K562 (cell line): ENCODE results near the gene INSIG1. TPM values are rescaled to one million over a fixed set of nuclear protein-coding genes. Genes with fewer than 3 reads are reported as not detected.

ENCODE experiments used
- ATAC-seq: fragments of 200-7000 bp; cut with Tn5 transposase; 3 replicates; pipeline ENCODE4 v1.9.1; 2020; ENCODE audit warnings: moderate library complexity
- BruUV-seq: library from RNA; stranded (reverse); fragments of 400-500 nt; replicated peaks from 2 replicates; lab custom pipeline; 2021; lab: Mats Ljungman, UMichigan
- CTCF ChIA-PET: fragments of 300-600 bp; formaldehyde crosslinking; extraction: SDS; loops from one replicate; lab custom pipeline; 2021; ENCODE audit warnings: low intra/inter-chr PET ratio; lab: Yijun Ruan, JAX
- POLR2A ChIA-PET: fragments of 300-600, 350-650 bp; sonication (Branson Sonifier 250); formaldehyde crosslinking; extraction: SDS; loops from one replicate; lab custom pipeline; 2021; ENCODE audit warnings: antibody characterized with exemption, inconsistent platforms; lab: Yijun Ruan, JAX
- DNase-seq, 4 experiments: peaks; one replicate each; pipeline versions ENCODE4 v3.0.0 to v3.0.0-alpha.2; 2011 to 2018; ENCODE audit warnings: low spot score in 3 of 4, mixed read lengths in 3 of 4; ENCODE audit errors: extremely low read depth in 1 of 4
- FAIRE-seq: peaks from 2 replicates; lab custom pipeline; 2011; peaks lifted over from hg19 to GRCh38; lab: Jason Lieb, UNC
- H2AFZ ChIP-seq: 2 replicates; pipeline ENCODE4 v1.6.0; 2011; ENCODE audit warnings: low read depth, low read length, control low read depth, inconsistent platforms
- H3K27ac ChIP-seq: fragments of 200-600 bp; 3 replicates; pipeline ENCODE4 v1.8.0; 2011; ENCODE audit warnings: low read depth, mild to moderate bottlenecking, control low read depth, inconsistent platforms, low read length, moderate library complexity, mixed read lengths; ENCODE audit errors: extremely low read depth
- H3K27me3 ChIP-seq, 2 experiments: fragments of 300-600 bp in 1 of 2; 2 replicates in 1 of 2; 3 replicates in 1 of 2; pipeline versions ENCODE4 v1.6.0 to v1.8.0; 2011; ENCODE audit warnings: inconsistent platforms in 2 of 2, low read length in 2 of 2, mild to moderate bottlenecking in 1 of 2, mixed read lengths in 1 of 2, moderate library complexity in 1 of 2; ENCODE audit not compliant: control insufficient read depth in 2 of 2, insufficient read depth in 2 of 2
- H3K36me3 ChIP-seq: fragments of 300-600 bp; 3 replicates; pipeline ENCODE4 v1.8.0; 2011; ENCODE audit warnings: mild to moderate bottlenecking, low read length, inconsistent platforms; ENCODE audit not compliant: control insufficient read depth, insufficient read depth
- H3K4me1 ChIP-seq, 2 experiments: fragments of 200-600 bp in 1 of 2; replicated peaks in 1 of 2; 2 replicates in 1 of 2; 3 replicates in 1 of 2; pipeline versions ENCODE4 v1.5.1 to v1.8.0; 2011; ENCODE audit warnings: inconsistent platforms in 2 of 2, low read length in 2 of 2, mild to moderate bottlenecking in 1 of 2, mixed read lengths in 1 of 2, moderate library complexity in 1 of 2; ENCODE audit not compliant: control insufficient read depth in 2 of 2, insufficient read depth in 2 of 2
- H3K4me2 ChIP-seq: 2 replicates; pipeline ENCODE4 v1.6.1; 2011; ENCODE audit warnings: low read length, control low read depth, inconsistent platforms, mixed read lengths; ENCODE audit not compliant: insufficient read depth
- H3K4me3 ChIP-seq: fragments of 200-600 bp; sonication (generic), shearing (Covaris generic); 2 replicates; pipeline ENCODE4 v1.5.1; 2016; ENCODE audit warnings: control low read depth, inconsistent platforms
- H3K79me2 ChIP-seq: fragments of 200-600 bp; 3 replicates; pipeline ENCODE4 v1.8.0; 2011; ENCODE audit warnings: low read length, inconsistent platforms; ENCODE audit not compliant: control insufficient read depth, insufficient read depth
- H3K9ac ChIP-seq, 2 experiments: 2 replicates each; pipeline versions ENCODE4 v1.6.0 to v1.6.1; 2011; ENCODE audit warnings: low read depth in 2 of 2, low read length in 2 of 2, control low read depth in 1 of 2, inconsistent platforms in 1 of 2, mild to moderate bottlenecking in 1 of 2, mixed read lengths in 1 of 2; ENCODE audit not compliant: insufficient read depth in 1 of 2
- H3K9me1 ChIP-seq: one replicate; pipeline ENCODE4 v1.6.0; 2011; ENCODE audit warnings: inconsistent platforms, mild to moderate bottlenecking, low read length, moderate library complexity; ENCODE audit not compliant: control insufficient read depth, insufficient read depth
- H3K9me3 ChIP-seq: replicated peaks from 2 replicates; pipeline ENCODE4 v1.5.1; 2011; ENCODE audit warnings: low read depth, low read length, inconsistent platforms; ENCODE audit not compliant: control insufficient read depth, insufficient read depth
- H4K20me1 ChIP-seq: replicated peaks from 2 replicates; pipeline ENCODE4 v1.6.1; 2011; ENCODE audit warnings: low read length, inconsistent platforms, mixed read lengths; ENCODE audit not compliant: control insufficient read depth, insufficient read depth
- AFF1 ChIP-seq, 2 experiments: fragments of 450-650 bp; IDR thresholded peaks; 2 replicates each; pipeline ENCODE4 v1.6.1; 2018; ENCODE audit warnings: mild to moderate bottlenecking in 2 of 2, low read depth in 1 of 2; ENCODE audit not compliant: partially characterized antibody in 2 of 2
- CBFB ChIP-seq: sonication (generic); formaldehyde crosslinking; IDR thresholded peaks from 2 replicates; pipeline ENCODE4 v1.4.0; 2020; ENCODE audit warnings: mild to moderate bottlenecking, missing genetic modification reagents
- HINFP ChIP-seq: fragments of 450-650 bp; conservative IDR thresholded peaks from 2 replicates; pipeline ENCODE4 v1.6.1; 2016; ENCODE audit warnings: missing genetic modification characterization, low read depth, mild to moderate bottlenecking, control low read depth, missing compliant biosample characterization
- MCM3 ChIP-seq: fragments of 450-650 bp; IDR thresholded peaks from 2 replicates; pipeline ENCODE4 v1.6.1; 2016
- NCOA6 ChIP-seq: fragments of 450-650 bp; IDR thresholded peaks from 2 replicates; pipeline ENCODE4 v1.6.1; 2017; ENCODE audit warnings: mild to moderate bottlenecking
- SNIP1 ChIP-seq: fragments of 450-650 bp; IDR thresholded peaks from 2 replicates; pipeline ENCODE4 v1.7.1; 2017; ENCODE audit warnings: low read depth, mild to moderate bottlenecking
- ZNF384 ChIP-seq: IDR thresholded peaks from 2 replicates; pipeline ENCODE4 v1.6.1; 2012; ENCODE audit warnings: low read depth, low read length, improper control_type of control experiment
- ZNF436 ChIP-seq: fragments of 250-450, 450-650 bp; sonication (Bioruptor Pico); formaldehyde crosslinking; IDR thresholded peaks from 2 replicates; pipeline ENCODE4 v1.7.0; 2020; ENCODE audit warnings: mild to moderate bottlenecking
- WGBS: fragments of 100-300 bp; shearing (Covaris generic); methylation state at CpG from one replicate; pipeline ENCODE4 v1.1.6; 2016; ENCODE audit warnings: low coverage, mixed read lengths; ENCODE audit not compliant: insufficient coverage; ENCODE audit errors: missing lambda C conversion rate; 5-methylcytosine and 5-hydroxymethylcytosine counted together
- in situ Hi-C: fragments of 300-500 bp; cut with MboI; formaldehyde crosslinking; loops from 4 replicates; pipeline ENCODE4 v1.15.0; 2018; ENCODE audit warnings: inconsistent platforms, mixed read lengths
- intact Hi-C: fragments of 100-400 bp; cut with micrococcal nuclease; formaldehyde crosslinking; loops from 2 replicates; pipeline ENCODE4 v1.14.2; 2022
- polyA plus RNA-seq, 8 experiments: library from polyadenylated mRNA; depleted of rRNA in 4 of 8; stranded (reverse) in 5 of 8; unstranded in 3 of 8; fragments of >200 nt; fragmentation: Nextera tagmentation in 2 of 8; fragmentation: Illumina TruSeq in 1 of 8; extraction: Ambion mirVana in 2 of 8; extraction: Trizol in 1 of 8; gene quantifications; 2 replicates each; pipeline versions ENCODE4 v1.2.1 to v1.2.3, GENCODE V29; 2011 to 2014; ENCODE audit warnings: inconsistent platforms in 1 of 8, missing spikeins in 1 of 8
- total RNA-seq, 7 experiments: library from RNA; depleted of rRNA in 6 of 7; stranded (reverse); fragments of >200 nt in 6 of 7; fragmentation: Illumina TruSeq in 2 of 7; extraction: Trizol in 2 of 7; gene quantifications; 2 replicates each; pipeline versions ENCODE4 v1.2.1 to v1.2.3, GENCODE V29; 2011 to 2021; ENCODE audit warnings: low replicate concordance in 1 of 7

INSIG1 gene
- total and polyA plus RNA-seq, 9 of the 15 experiments (the other 6 are each of a cell fraction or from before 2014, with no cell fraction given) = 57.1 to 787 (median 238) TPM

- intact Hi-C loops = loop anchor here (2.0 to 5.0 kb wide), 2 partner anchors 47 to 86 kb away; partner anchors contain the start of gene INSIG1
- H3K4me1 ChIP-seq = peaks cover 0 to 16% of the 10 kb centered on the region in 2 experiments; a peak in 3 of 5 replicates
- 25% methylated on average over 11 of the region's 11 CpGs for WGBS
- no peak for TF ChIP-seq ZNF436 (CRISPR knock-in tag)
- 0 out of 2 replicates have a peak, but pooled peaks have one; percentile 30 for TF ChIP-seq CBFB (CRISPR knock-in tag)
- TF ChIP-seq MCM3 = no peak
- 0 out of 2 replicates have a peak, but pooled peaks cover 5% of the 10 kb centered on the region for H4K20me1 ChIP-seq
- no TSS peak for BruUV-seq
- H3K9ac ChIP-seq = 0 out of 4 replicates have a peak overlapping the region, but pooled peaks of 1 of the 2 experiments have one; percentile 23
- H3K27me3 ChIP-seq = peaks cover 41 to 53% of the 10 kb centered on the region in 2 experiments
- in situ Hi-C loops = loop anchor here (5.0 kb wide), 2 partner anchors 156 to 416 kb away; no protein-coding TSS in a partner anchor
- H2AFZ ChIP-seq = no peak overlapping the region
- H3K4me3 ChIP-seq = no peak overlapping the region
- no peaks in the 10 kb centered on the region for H3K36me3 ChIP-seq
- no peak for ATAC-seq
- no peaks in the 10 kb centered on the region for H3K9me1 ChIP-seq
- POLR2A ChIA-PET = interaction anchor here (0.7 kb wide), 1 partner anchor 12 kb away, joined by 5 read pairs; no protein-coding TSS in a partner anchor
- no peak overlapping the region for H3K27ac ChIP-seq
- no peaks in the 10 kb centered on the region for H3K79me2 ChIP-seq
- CTCF ChIA-PET = interaction anchor here (2.0 to 3.3 kb wide), 2 partner anchors 153 to 416 kb away, joined by 29 to 32 read pairs; no protein-coding TSS in a partner anchor
- no peak for DNase-seq
- FAIRE-seq = no peak
- H3K9me3 ChIP-seq = no peaks in the 10 kb centered on the region
- H3K4me2 ChIP-seq = no peak overlapping the region
Measured at GRCh38 chr7:155343661-155344121, 46.0 kb downstream of the INSIG1 start.

- FAIRE-seq (no peak), ATAC-seq (peak; percentile 15), DNase-seq (no peak)
- Histone ChIP-seq H3K4me3 (peak overlapping the region; percentile 46), H3K9me3 (no peaks in the 10 kb centered on the region), H3K79me2 (no peaks in the 10 kb centered on the region), H3K4me1 (peaks cover 0 to 15% of the 10 kb centered on the region in 2 experiments; a peak in 3 of 5 replicates), H3K9me1 (no peaks in the 10 kb centered on the region), H3K9ac (peak overlapping the region; percentile 54 to 91; a peak in 3 of 4 replicates), H3K27me3 (peaks cover 35 to 50% of the 10 kb centered on the region in 2 experiments), H4K20me1 (0 out of 2 replicates have a peak, but pooled peaks cover 5% of the 10 kb centered on the region), H3K4me2 (no peak overlapping the region), H3K36me3 (no peaks in the 10 kb centered on the region), H3K27ac (no peak overlapping the region), H2AFZ (peak overlapping the region; percentile 94; the same call in 1 of the 2 replicates)
- intact Hi-C loops = loop anchor here (5.0 kb wide), 1 partner anchor 87 kb away; no protein-coding TSS in a partner anchor
- POLR2A ChIA-PET = interaction anchor here (1.0 to 1.7 kb wide), 2 partner anchors 11 to 20 kb away, joined by 3 to 4 read pairs; no protein-coding TSS in a partner anchor
- no TSS peak for BruUV-seq
- in situ Hi-C loops = loop anchor here (5.0 kb wide), 2 partner anchors 157 to 417 kb away; no protein-coding TSS in a partner anchor
- CTCF ChIA-PET = interaction anchor here (1.6 to 3.3 kb wide), 3 partner anchors 154 to 430 kb away, joined by 8 to 32 read pairs (median 29); no protein-coding TSS in a partner anchor
- WGBS = 43% methylated on average over 13 of the region's 16 CpGs
- TF ChIP-seq SNIP1 (no peak), ZNF384 (no peak), HINFP (tag) (no peak), NCOA6 (no peak), AFF1 (IDR thresholded peaks at IDR 0.05; ENCODE audit: low read depth in 1 of 2, partially characterized antibody in 2 of 2) (no peak)
Measured at GRCh38 chr7:155344270-155344617, 46.6 kb downstream of the INSIG1 start.
